Loucy (cell line): Measurements from ENCODE around the gene GCKR.

Experiments used
- CTCF ChIP-seq: fragments of 200-600 bp; sonication (generic); conservative IDR thresholded peaks from 2 replicates; pipeline ENCODE4 v1.5.1; 2014; ENCODE audit warnings: mild to moderate bottlenecking, antibody characterized with exemption, low read length
- EZH2phosphoT487 ChIP-seq: fragments of 200-600 bp; IDR thresholded peaks from 2 replicates; pipeline ENCODE4 v1.6.1; 2018; ENCODE audit warnings: antibody characterized with exemption, mild to moderate bottlenecking, moderate library complexity, borderline replicate concordance

GRCh38 chr2:27495840-27496356 is 741 bp upstream of the GCKR start:
- TF ChIP-seq CTCF = no peak
- no peak for TF ChIP-seq EZH2phosphoT487
